IMR-90 (cell line): Measurements from ENCODE around the gene ERG. TPM values are rescaled to one million over a fixed set of nuclear protein-coding genes. Genes with fewer than 3 reads are reported as not detected.

Experiments
- ATAC-seq: fragments of 200-7000 bp; cut with Tn5 transposase; 2 replicates; pipeline ENCODE4 v1.9.1; 2020; ENCODE audit warnings: low read depth, mild to moderate bottlenecking, moderate library complexity
- BruUV-seq: library from RNA; stranded (reverse); fragments of 400-500 nt; replicated peaks from 2 replicates; lab custom pipeline; 2021; lab: Mats Ljungman, UMichigan
- CTCF ChIA-PET: fragments of 300-600 bp; formaldehyde crosslinking; extraction: SDS; loops from one replicate; lab custom pipeline; 2021; ENCODE audit warnings: antibody characterized with exemption; lab: Yijun Ruan, JAX
- POLR2A ChIA-PET: fragments of 300-600 bp; sonication (Branson Sonifier 250); formaldehyde crosslinking; loops from one replicate; lab custom pipeline; 2022; ENCODE audit warnings: antibody characterized with exemption; ENCODE audit not compliant: unreplicated experiment; lab: Charles Lee
- DNase-seq: peaks from one replicate; pipeline ENCODE4 v3.0.0; 2013
- H2AFZ ChIP-seq: replicated peaks from 2 replicates; pipeline ENCODE3; 2013; ENCODE audit warnings: low read length, mild to moderate bottlenecking; ENCODE audit not compliant: poor library complexity
- H2AK5ac ChIP-seq: 2 replicates; pipeline ENCODE4 v1.6.1; 2013; ENCODE audit warnings: low read depth, low read length, inconsistent platforms
- H2AK9ac ChIP-seq: replicated peaks from 2 replicates; pipeline ENCODE3; 2013; ENCODE audit warnings: mild to moderate bottlenecking, low read depth, low read length, moderate library complexity; ENCODE audit not compliant: poor library complexity
- H2BK120ac ChIP-seq: 2 replicates; pipeline ENCODE4 v1.6.1; 2013; ENCODE audit warnings: low read depth, low read length, inconsistent platforms
- H2BK15ac ChIP-seq: 3 replicates; pipeline ENCODE4 v1.6.1; 2013; ENCODE audit warnings: low read depth, low read length, inconsistent platforms
- H2BK20ac ChIP-seq: 2 replicates; pipeline ENCODE4 v1.6.1; 2013; ENCODE audit warnings: low read depth, mild to moderate bottlenecking, inconsistent platforms, low read length, moderate library complexity
- H2BK5ac ChIP-seq: 2 replicates; pipeline ENCODE4 v1.6.1; 2013; ENCODE audit warnings: mild to moderate bottlenecking, low read depth, low read length, inconsistent platforms; ENCODE audit not compliant: poor library complexity, severe bottlenecking
- H3K14ac ChIP-seq: replicated peaks from 2 replicates; pipeline ENCODE4 v1.6.1; 2013; ENCODE audit warnings: low read depth, low read length, inconsistent platforms
- H3K18ac ChIP-seq: 2 replicates; pipeline ENCODE4 v1.6.1; 2013; ENCODE audit warnings: low read depth, low read length, control low read depth
- H3K23ac ChIP-seq: 2 replicates; pipeline ENCODE4 v1.6.1; 2013; ENCODE audit warnings: low read depth, low read length, inconsistent platforms
- H3K27ac ChIP-seq: 2 replicates; pipeline ENCODE4 v1.5.1; 2013; ENCODE audit warnings: mild to moderate bottlenecking, control low read depth, low read length; ENCODE audit not compliant: insufficient read depth
- H3K27me3 ChIP-seq: 2 replicates; pipeline ENCODE4 v1.6.1; 2013; ENCODE audit warnings: low read length; ENCODE audit not compliant: control insufficient read depth, insufficient read depth
- H3K36me3 ChIP-seq: 2 replicates; pipeline ENCODE4 v1.6.1; 2013; ENCODE audit warnings: low read length, mixed read lengths; ENCODE audit not compliant: control insufficient read depth, insufficient read depth
- H3K4ac ChIP-seq: 2 replicates; pipeline ENCODE4 v1.6.1; 2013; ENCODE audit warnings: low read depth, low read length, inconsistent platforms
- H3K4me1 ChIP-seq: 2 replicates; pipeline ENCODE4 v1.6.1; 2013; ENCODE audit warnings: low read length, mixed read lengths; ENCODE audit not compliant: control insufficient read depth, insufficient read depth
- H3K4me2 ChIP-seq: 2 replicates; pipeline ENCODE4 v1.6.1; 2013; ENCODE audit warnings: low read depth, mild to moderate bottlenecking, control low read depth, low read length, moderate library complexity
- H3K4me3 ChIP-seq: 2 replicates; pipeline ENCODE4 v1.5.1; 2013; ENCODE audit warnings: low read depth, mild to moderate bottlenecking, control low read depth, low read length, moderate library complexity; ENCODE audit not compliant: insufficient read depth
- H3K56ac ChIP-seq: 2 replicates; pipeline ENCODE4 v1.6.1; 2013; ENCODE audit warnings: low read length, inconsistent platforms; ENCODE audit not compliant: insufficient read depth; ENCODE audit errors: extremely low read depth
- H3K79me1 ChIP-seq, 2 experiments: 2 replicates each; pipeline ENCODE4 v1.6.1; 2013; ENCODE audit warnings: low read length in 2 of 2, inconsistent platforms in 1 of 2, low read depth in 1 of 2
- H3K9ac ChIP-seq: 2 replicates; pipeline ENCODE4 v1.6.1; 2013; ENCODE audit warnings: low read depth, low read length, control low read depth
- H3K9me1 ChIP-seq: 2 replicates; pipeline ENCODE4 v1.6.1; 2013; ENCODE audit warnings: low read length, inconsistent platforms; ENCODE audit not compliant: insufficient read depth
- H3K9me3 ChIP-seq: 2 replicates; pipeline ENCODE4 v1.6.1; 2013; ENCODE audit warnings: low read length; ENCODE audit not compliant: control insufficient read depth, insufficient read depth
- H4K20me1 ChIP-seq: 2 replicates; pipeline ENCODE4 v1.6.1; 2013; ENCODE audit warnings: low read length, inconsistent platforms; ENCODE audit not compliant: insufficient read depth
- H4K5ac ChIP-seq: 2 replicates; pipeline ENCODE4 v1.6.1; 2013; ENCODE audit warnings: mild to moderate bottlenecking, low read depth, low read length, control low read depth
- H4K8ac ChIP-seq, 2 experiments: 2 replicates each; pipeline ENCODE4 v1.6.1; 2013; ENCODE audit warnings: low read depth in 2 of 2, low read length in 2 of 2, control low read depth in 1 of 2, inconsistent platforms in 1 of 2
- H4K91ac ChIP-seq: 2 replicates; pipeline ENCODE4 v1.6.1; 2013; ENCODE audit warnings: low read depth, low read length, inconsistent platforms; ENCODE audit not compliant: insufficient read depth
- BHLHE40 ChIP-seq: fragments of 150-350 bp; IDR thresholded peaks from 2 replicates; pipeline ENCODE4 v1.6.1; 2016; ENCODE audit warnings: mild to moderate bottlenecking, low read depth, low read length
- CEBPB ChIP-seq: IDR thresholded peaks from 2 replicates; pipeline ENCODE4 v1.6.1; 2012; ENCODE audit warnings: low read depth, low read length, improper control_type of control experiment
- FOS ChIP-seq: fragments of 150-350 bp; IDR thresholded peaks from 2 replicates; pipeline ENCODE4 v1.6.1; 2016; ENCODE audit warnings: low read depth, low read length
- MAFK ChIP-seq: IDR thresholded peaks from 2 replicates; pipeline ENCODE4 v1.6.1; 2012; ENCODE audit warnings: low read depth, low read length, improper control_type of control experiment
- MAZ ChIP-seq: IDR thresholded peaks from 2 replicates; pipeline ENCODE4 v1.6.1; 2012; ENCODE audit warnings: low read depth, mild to moderate bottlenecking, low read length, improper control_type of control experiment, moderate library complexity, borderline replicate concordance
- MXI1 ChIP-seq: IDR thresholded peaks from 2 replicates; pipeline ENCODE4 v1.6.1; 2012; ENCODE audit warnings: low read depth, mild to moderate bottlenecking, low read length, moderate library complexity, borderline replicate concordance
- RAD21 ChIP-seq: IDR thresholded peaks from 2 replicates; pipeline ENCODE4 v1.6.1; 2012; ENCODE audit warnings: low read length, improper control_type of control experiment
- RCOR1 ChIP-seq: IDR thresholded peaks from 2 replicates; pipeline ENCODE4 v1.6.1; 2012; ENCODE audit warnings: mild to moderate bottlenecking, low read length, improper control_type of control experiment; ENCODE audit not compliant: insufficient replicate concordance
- SMC3 ChIP-seq: fragments of 150-350 bp; IDR thresholded peaks from 2 replicates; pipeline ENCODE4 v1.6.1; 2016; ENCODE audit warnings: low read depth, mild to moderate bottlenecking, antibody characterized with exemption, low read length, moderate library complexity
- WGBS, 2 experiments: methylation state at CpG; one replicate each; pipeline versions ENCODE4 v1.1.5 to v1.1.7; 2013; ENCODE audit warnings: missing lambda C conversion rate in 2 of 2; ENCODE audit not compliant: insufficient read length in 1 of 2; ENCODE audit errors: extremely low coverage in 2 of 2; 5-methylcytosine and 5-hydroxymethylcytosine counted together
- dilution Hi-C: fragments of 300-500 bp; cut with HindIII; formaldehyde crosslinking; loops from one replicate; pipeline ENCODE4 v1.14.3; 2018; ENCODE audit warnings: low sequenced_read_pairs; ENCODE audit not compliant: unreplicated experiment
- in situ Hi-C: fragments of 300-500 bp; cut with MboI; formaldehyde crosslinking; loops from 3 replicates; pipeline ENCODE4 v1.14.3; 2019; ENCODE audit warnings: low sequenced_read_pairs, inconsistent platforms, mixed read lengths
- intact Hi-C: fragments of 100-400 bp; cut with micrococcal nuclease; formaldehyde crosslinking; loops from 2 replicates; pipeline ENCODE4 v1.10.0; 2022
- polyA plus RNA-seq, 3 experiments: library from polyadenylated mRNA; depleted of rRNA; stranded (reverse); fragments of >200 nt; gene quantifications; 2 replicates each; pipeline ENCODE4 v1.2.3, GENCODE V29; 2012; ENCODE audit warnings: low replicate concordance in 1 of 3
- total RNA-seq: library from RNA; depleted of rRNA; stranded (reverse); fragments of >200 nt; gene quantifications from 2 replicates; pipeline ENCODE4 v1.2.3, GENCODE V29; 2012
- TF ChIP-seq, protein P1 (sequence below): fragments of 150-350 bp; IDR thresholded peaks from 2 replicates; pipeline ENCODE4 v1.6.1; 2016; ENCODE audit warnings: low read depth, mild to moderate bottlenecking, low read length, moderate library complexity, borderline replicate concordance
- TF ChIP-seq, protein P2 (sequence below): conservative IDR thresholded peaks from 2 replicates; pipeline ENCODE4 v1.5.1; 2012; ENCODE audit warnings: mild to moderate bottlenecking, low read depth, low read length, improper control_type of control experiment
- TF ChIP-seq, protein P3 (sequence below): fragments of 150-350 bp; IDR thresholded peaks from 2 replicates; pipeline ENCODE4 v1.6.1; 2017; ENCODE audit warnings: mild to moderate bottlenecking, antibody characterized with exemption, low read length, low read depth

Gene ERG
- total and polyA plus RNA-seq, 2 of the 4 experiments (the other 2 are of a cell fraction) = not detected

DNA sequence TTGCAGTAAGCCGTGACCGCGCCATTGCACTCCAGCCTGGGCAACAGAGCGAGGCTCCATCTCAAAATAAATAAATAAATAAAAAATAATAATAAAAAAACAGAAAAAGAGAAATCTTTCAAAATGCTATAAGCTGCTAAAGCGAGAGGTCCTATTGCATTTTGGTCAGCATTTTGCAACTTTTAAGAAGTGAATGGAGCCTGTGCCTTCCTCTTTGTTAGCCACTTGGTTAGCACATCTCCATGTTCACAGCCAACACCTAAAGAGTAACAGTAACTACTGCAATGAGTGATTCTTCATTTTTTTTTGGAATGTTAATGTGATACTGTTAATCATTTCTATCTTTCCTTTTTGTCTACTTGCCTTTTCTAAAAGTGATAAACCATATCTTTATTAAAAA, 80.6 kb downstream of the ERG start:
- ATAC-seq = no peak

More for the DNA sequence above, 80.6 kb downstream of the ERG start:
- no peak overlapping the region for H3K4ac ChIP-seq
- H3K9ac ChIP-seq = no peak overlapping the region
- H2BK5ac ChIP-seq = no peak overlapping the region
- no peaks in the 10 kb centered on the region for H3K9me1 ChIP-seq
- H2AK5ac ChIP-seq = no peak overlapping the region
- H3K4me3 ChIP-seq = no peak overlapping the region
- H2AK9ac ChIP-seq = no peak overlapping the region
- H4K20me1 ChIP-seq = no peaks in the 10 kb centered on the region
- H4K91ac ChIP-seq = no peak overlapping the region
- H3K36me3 ChIP-seq = no peaks in the 10 kb centered on the region
- no peaks in the 10 kb centered on the region for H3K9me3 ChIP-seq
- no peak overlapping the region for H3K27ac ChIP-seq
- no peak overlapping the region for H3K14ac ChIP-seq
- no peak overlapping the region for H3K4me2 ChIP-seq
- H2BK20ac ChIP-seq = no peak overlapping the region
- no peak overlapping the region for H2BK120ac ChIP-seq
- H4K8ac ChIP-seq = no peak overlapping the region
- no peaks in the 10 kb centered on the region for H3K79me1 ChIP-seq
- intact Hi-C loops (loop anchor here (10.0 kb wide), 1 partner anchor 1137 kb away; no protein-coding TSS in a partner anchor), dilution Hi-C loops (no loop called here), in situ Hi-C loops (no loop called here)
- H3K4me1 ChIP-seq = no peaks in the 10 kb centered on the region
- H3K23ac ChIP-seq = no peak overlapping the region
- no TSS peak for BruUV-seq
- TF ChIP-seq CEBPB = no peak
- TF ChIP-seq MAFK = no peak
- TF ChIP-seq, protein P1, sequence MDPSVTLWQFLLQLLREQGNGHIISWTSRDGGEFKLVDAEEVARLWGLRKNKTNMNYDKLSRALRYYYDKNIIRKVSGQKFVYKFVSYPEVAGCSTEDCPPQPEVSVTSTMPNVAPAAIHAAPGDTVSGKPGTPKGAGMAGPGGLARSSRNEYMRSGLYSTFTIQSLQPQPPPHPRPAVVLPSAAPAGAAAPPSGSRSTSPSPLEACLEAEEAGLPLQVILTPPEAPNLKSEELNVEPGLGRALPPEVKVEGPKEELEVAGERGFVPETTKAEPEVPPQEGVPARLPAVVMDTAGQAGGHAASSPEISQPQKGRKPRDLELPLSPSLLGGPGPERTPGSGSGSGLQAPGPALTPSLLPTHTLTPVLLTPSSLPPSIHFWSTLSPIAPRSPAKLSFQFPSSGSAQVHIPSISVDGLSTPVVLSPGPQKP = no peak
- no peak for TF ChIP-seq SMC3
- TF ChIP-seq, protein P2, sequence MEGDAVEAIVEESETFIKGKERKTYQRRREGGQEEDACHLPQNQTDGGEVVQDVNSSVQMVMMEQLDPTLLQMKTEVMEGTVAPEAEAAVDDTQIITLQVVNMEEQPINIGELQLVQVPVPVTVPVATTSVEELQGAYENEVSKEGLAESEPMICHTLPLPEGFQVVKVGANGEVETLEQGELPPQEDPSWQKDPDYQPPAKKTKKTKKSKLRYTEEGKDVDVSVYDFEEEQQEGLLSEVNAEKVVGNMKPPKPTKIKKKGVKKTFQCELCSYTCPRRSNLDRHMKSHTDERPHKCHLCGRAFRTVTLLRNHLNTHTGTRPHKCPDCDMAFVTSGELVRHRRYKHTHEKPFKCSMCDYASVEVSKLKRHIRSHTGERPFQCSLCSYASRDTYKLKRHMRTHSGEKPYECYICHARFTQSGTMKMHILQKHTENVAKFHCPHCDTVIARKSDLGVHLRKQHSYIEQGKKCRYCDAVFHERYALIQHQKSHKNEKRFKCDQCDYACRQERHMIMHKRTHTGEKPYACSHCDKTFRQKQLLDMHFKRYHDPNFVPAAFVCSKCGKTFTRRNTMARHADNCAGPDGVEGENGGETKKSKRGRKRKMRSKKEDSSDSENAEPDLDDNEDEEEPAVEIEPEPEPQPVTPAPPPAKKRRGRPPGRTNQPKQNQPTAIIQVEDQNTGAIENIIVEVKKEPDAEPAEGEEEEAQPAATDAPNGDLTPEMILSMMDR = no peak
- no peak for TF ChIP-seq MAZ
- no peak for TF ChIP-seq FOS
- TF ChIP-seq, protein P3, sequence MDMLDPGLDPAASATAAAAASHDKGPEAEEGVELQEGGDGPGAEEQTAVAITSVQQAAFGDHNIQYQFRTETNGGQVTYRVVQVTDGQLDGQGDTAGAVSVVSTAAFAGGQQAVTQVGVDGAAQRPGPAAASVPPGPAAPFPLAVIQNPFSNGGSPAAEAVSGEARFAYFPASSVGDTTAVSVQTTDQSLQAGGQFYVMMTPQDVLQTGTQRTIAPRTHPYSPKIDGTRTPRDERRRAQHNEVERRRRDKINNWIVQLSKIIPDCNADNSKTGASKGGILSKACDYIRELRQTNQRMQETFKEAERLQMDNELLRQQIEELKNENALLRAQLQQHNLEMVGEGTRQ = no peak
- no peak for TF ChIP-seq MXI1
- no peak for TF ChIP-seq RAD21
- no peak for TF ChIP-seq RCOR1
- TF ChIP-seq BHLHE40 = no peak
- ChIA-PET POLR2A (no interaction called here), CTCF (interaction anchor here (0.9 kb wide), 1 partner anchor 65 kb away, joined by 3 read pairs; no protein-coding TSS in a partner anchor)
- peaks cover 10% of the 10 kb centered on the region for H3K27me3 ChIP-seq
- no peak overlapping the region for H4K5ac ChIP-seq
- H3K18ac ChIP-seq = no peak overlapping the region
- no peak for DNase-seq
- no peak overlapping the region for H3K56ac ChIP-seq
- H2AFZ ChIP-seq = no peak overlapping the region
- no peak overlapping the region for H2BK15ac ChIP-seq
- no CpG with 5 or more reads among the region's 5 CpGs for WGBS, 2 experiments
